CD14-positive monocyte (primary cell): ENCODE measurements around the gene HIBCH. TPM values are rescaled to one million over a fixed set of nuclear protein-coding genes. Genes with fewer than 3 reads are reported as not detected.

ENCODE experiments used
- DNase-seq, 3 donors: peaks; one replicate each; pipeline ENCODE4 v3.0.0-alpha.2; 2011 to 2022
- H2AFZ ChIP-seq: 2 replicates; pipeline ENCODE4 v1.6.0; 2012; ENCODE audit warnings: mild to moderate bottlenecking, low read depth, low read length, inconsistent platforms; ENCODE audit not compliant: insufficient read depth, poor library complexity, severe bottlenecking
- H3K27ac ChIP-seq, 2 donors: 1 replicate in 1 of 2; 2 replicates in 1 of 2; pipeline ENCODE4 v1.5.1; 2012 to 2013; ENCODE audit warnings: low read length in 2 of 2, control low read depth in 1 of 2, inconsistent platforms in 1 of 2, low read depth in 1 of 2, mild to moderate bottlenecking in 1 of 2
- H3K27me3 ChIP-seq, 2 donors: one replicate each; pipeline versions ENCODE4 v1.6.0 to v1.6.1; 2011 to 2013; ENCODE audit warnings: low read length in 2 of 2; ENCODE audit not compliant: control insufficient read depth in 2 of 2, insufficient read depth in 2 of 2
- H3K36me3 ChIP-seq, 2 donors: replicated peaks in 1 of 2; 1 replicate in 1 of 2; 2 replicates in 1 of 2; pipeline versions ENCODE4 v1.5.1 to v1.6.1; 2012 to 2013; ENCODE audit warnings: low read length in 2 of 2, control low read depth in 1 of 2, inconsistent platforms in 1 of 2, mild to moderate bottlenecking in 1 of 2; ENCODE audit not compliant: insufficient read depth in 2 of 2, control insufficient read depth in 1 of 2
- H3K4me1 ChIP-seq, 2 donors: 1 replicate in 1 of 2; 2 replicates in 1 of 2; pipeline versions ENCODE4 v1.5.1 to v1.6.1; 2012 to 2013; ENCODE audit warnings: low read length in 2 of 2, control low read depth in 1 of 2, inconsistent platforms in 1 of 2, mild to moderate bottlenecking in 1 of 2, moderate library complexity in 1 of 2; ENCODE audit not compliant: insufficient read depth in 2 of 2, control insufficient read depth in 1 of 2
- H3K4me2 ChIP-seq: replicated peaks from 2 replicates; pipeline ENCODE3; 2012; ENCODE audit warnings: low read length, moderate library complexity, mild to moderate bottlenecking; ENCODE audit not compliant: poor library complexity, severe bottlenecking; ENCODE audit errors: extremely low read depth
- H3K4me3 ChIP-seq, 3 experiments: fragments of 200-600 bp in 1 of 3; sonication (generic) in 1 of 3; replicated peaks in 1 of 3; 1 replicate in 2 of 3; 2 replicates in 1 of 3; pipeline ENCODE4 v1.5.1; 2011 to 2013; ENCODE audit warnings: low read length in 3 of 3, mild to moderate bottlenecking in 3 of 3, control low read depth in 2 of 3, low read depth in 2 of 3, inconsistent platforms in 1 of 3, moderate library complexity in 1 of 3
- H3K79me2 ChIP-seq: 2 replicates; pipeline ENCODE4 v1.6.0; 2012; ENCODE audit warnings: mild to moderate bottlenecking, control low read depth, inconsistent platforms, low read length, moderate library complexity; ENCODE audit not compliant: insufficient read depth
- H3K9ac ChIP-seq: 2 replicates; pipeline ENCODE4 v1.6.0; 2017; ENCODE audit warnings: low read length, mild to moderate bottlenecking; ENCODE audit not compliant: insufficient read depth, poor library complexity, severe bottlenecking
- H3K9me3 ChIP-seq, 2 donors: replicated peaks in 1 of 2; 1 replicate in 1 of 2; 2 replicates in 1 of 2; pipeline versions ENCODE4 v1.5.1 to v1.6.1; 2012 to 2013; ENCODE audit warnings: low read length in 2 of 2, control low read depth in 1 of 2; ENCODE audit not compliant: control insufficient read depth in 1 of 2, insufficient read depth in 1 of 2
- H4K20me1 ChIP-seq: 2 replicates; pipeline ENCODE4 v1.6.0; 2012; ENCODE audit warnings: mild to moderate bottlenecking, low read length, control low read depth, moderate library complexity; ENCODE audit not compliant: insufficient read depth
- H3K27ac Mint-ChIP-seq, 7 donors: one replicate each; pipeline ENCODE4 v1.8.0; 2020; ENCODE audit warnings: mild to moderate bottlenecking in 7 of 7, mixed read lengths in 7 of 7, moderate library complexity in 6 of 7, inconsistent platforms in 2 of 7
- H3K27me3 Mint-ChIP-seq, 3 donors: one replicate each; pipeline ENCODE4 v1.8.0; 2021 to 2022; ENCODE audit warnings: low read depth in 3 of 3, mild to moderate bottlenecking in 3 of 3, mixed read lengths in 3 of 3, moderate library complexity in 3 of 3, inconsistent platforms in 1 of 3
- H3K36me3 Mint-ChIP-seq, 2 donors: one replicate each; pipeline ENCODE4 v1.8.0; 2020; ENCODE audit warnings: mixed read lengths in 2 of 2, inconsistent platforms in 1 of 2, mild to moderate bottlenecking in 1 of 2
- H3K4me1 Mint-ChIP-seq: one replicate; pipeline ENCODE4 v1.8.0; 2020; ENCODE audit warnings: mild to moderate bottlenecking, mixed read lengths
- H3K4me3 Mint-ChIP-seq, 2 donors: one replicate each; pipeline ENCODE4 v1.8.0; 2020; ENCODE audit warnings: mild to moderate bottlenecking in 2 of 2, mixed read lengths in 2 of 2, moderate library complexity in 1 of 2
- H3K9me3 Mint-ChIP-seq, 7 donors: one replicate each; pipeline ENCODE4 v1.8.0; 2020 to 2022; ENCODE audit warnings: mixed read lengths in 7 of 7, mild to moderate bottlenecking in 6 of 7, moderate library complexity in 6 of 7, inconsistent platforms in 2 of 7
- WGBS: methylation state at CpG from one replicate; pipeline ENCODE4 v1.1.5; 2013; ENCODE audit warnings: missing lambda C conversion rate; ENCODE audit not compliant: insufficient coverage; 5-methylcytosine and 5-hydroxymethylcytosine counted together
- intact Hi-C, 2 donors: fragments of 100-400 bp; cut with micrococcal nuclease; formaldehyde crosslinking; loops; one replicate each; pipeline versions ENCODE4 v1.15.0 to v1.15.1; 2023
- polyA plus RNA-seq, 3 donors: library from polyadenylated mRNA; depleted of rRNA in 1 of 3; unstranded in 2 of 3; stranded (reverse) in 1 of 3; fragments of 300-500 nt in 2 of 3; fragments of >200 nt in 1 of 3; fragmentation: Illumina TruSeq in 2 of 3; gene quantifications; 1 replicate in 2 of 3; 2 replicates in 1 of 3; pipeline ENCODE4 v1.2.3, GENCODE V29; 2012 to 2021
- TF ChIP-seq, protein P1 (sequence below): fragments of 200-600 bp; IDR thresholded peaks from one replicate; pipeline ENCODE4 v1.8.0; 2022; ENCODE audit warnings: antibody characterized with exemption, mild to moderate bottlenecking

HIBCH gene
- polyA plus RNA-seq, 3 donors = 3.3 to 8.2 (median 7.3) TPM

DNA sequence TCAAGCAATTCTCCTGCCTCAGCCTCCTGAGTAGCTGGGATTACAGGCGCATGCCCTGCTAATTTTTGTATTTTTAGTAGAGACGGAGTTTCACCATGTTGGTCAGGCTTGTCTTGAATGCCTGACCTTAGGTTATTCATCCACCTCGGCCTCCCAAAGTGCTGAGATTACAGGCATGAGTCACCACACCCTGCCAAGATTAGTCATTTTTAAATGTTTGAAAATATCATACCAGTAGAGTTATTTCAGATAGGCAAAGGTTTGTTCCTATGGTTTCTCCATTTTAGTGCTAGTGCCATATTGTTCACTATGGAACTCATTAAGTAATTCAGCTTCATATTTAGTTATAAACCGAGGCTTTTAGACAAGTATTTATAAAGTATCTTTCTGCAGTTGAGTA is 52.3 kb downstream of the HIBCH start:
- Mint-ChIP-seq H3K27ac (no peak overlapping the region), H3K4me3 (no peak overlapping the region), H3K36me3 (peaks cover 8 to 17% of the 10 kb centered on the region in 2 donors), H3K9me3 (peaks cover 7 to 19% (median 13%) of the 10 kb centered on the region in 7 donors), H3K4me1 (no peaks in the 10 kb centered on the region), H3K27me3 (no peaks in the 10 kb centered on the region)
- intact Hi-C loops = no loop called here
- peaks cover 7 to 18% of the 10 kb centered on the region in 2 donors for H3K9me3 ChIP-seq
- no peak overlapping the region for H3K27ac ChIP-seq
- TF ChIP-seq, protein P1, sequence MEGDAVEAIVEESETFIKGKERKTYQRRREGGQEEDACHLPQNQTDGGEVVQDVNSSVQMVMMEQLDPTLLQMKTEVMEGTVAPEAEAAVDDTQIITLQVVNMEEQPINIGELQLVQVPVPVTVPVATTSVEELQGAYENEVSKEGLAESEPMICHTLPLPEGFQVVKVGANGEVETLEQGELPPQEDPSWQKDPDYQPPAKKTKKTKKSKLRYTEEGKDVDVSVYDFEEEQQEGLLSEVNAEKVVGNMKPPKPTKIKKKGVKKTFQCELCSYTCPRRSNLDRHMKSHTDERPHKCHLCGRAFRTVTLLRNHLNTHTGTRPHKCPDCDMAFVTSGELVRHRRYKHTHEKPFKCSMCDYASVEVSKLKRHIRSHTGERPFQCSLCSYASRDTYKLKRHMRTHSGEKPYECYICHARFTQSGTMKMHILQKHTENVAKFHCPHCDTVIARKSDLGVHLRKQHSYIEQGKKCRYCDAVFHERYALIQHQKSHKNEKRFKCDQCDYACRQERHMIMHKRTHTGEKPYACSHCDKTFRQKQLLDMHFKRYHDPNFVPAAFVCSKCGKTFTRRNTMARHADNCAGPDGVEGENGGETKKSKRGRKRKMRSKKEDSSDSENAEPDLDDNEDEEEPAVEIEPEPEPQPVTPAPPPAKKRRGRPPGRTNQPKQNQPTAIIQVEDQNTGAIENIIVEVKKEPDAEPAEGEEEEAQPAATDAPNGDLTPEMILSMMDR = no peak
- no peaks in the 10 kb centered on the region for H3K79me2 ChIP-seq
- DNase-seq = no peak
- no peak overlapping the region for H3K9ac ChIP-seq
- H2AFZ ChIP-seq = no peak overlapping the region
- H3K4me3 ChIP-seq = no peak overlapping the region
- H3K4me2 ChIP-seq = no peak overlapping the region
- no peaks in the 10 kb centered on the region for H4K20me1 ChIP-seq
- H3K36me3 ChIP-seq = peaks cover 0 to 3% of the 10 kb centered on the region in 2 donors
- H3K4me1 ChIP-seq = no peaks in the 10 kb centered on the region
- 100% methylated on average over 2 of the region's 4 CpGs for WGBS
- H3K27me3 ChIP-seq = no peaks in the 10 kb centered on the region

DNA sequence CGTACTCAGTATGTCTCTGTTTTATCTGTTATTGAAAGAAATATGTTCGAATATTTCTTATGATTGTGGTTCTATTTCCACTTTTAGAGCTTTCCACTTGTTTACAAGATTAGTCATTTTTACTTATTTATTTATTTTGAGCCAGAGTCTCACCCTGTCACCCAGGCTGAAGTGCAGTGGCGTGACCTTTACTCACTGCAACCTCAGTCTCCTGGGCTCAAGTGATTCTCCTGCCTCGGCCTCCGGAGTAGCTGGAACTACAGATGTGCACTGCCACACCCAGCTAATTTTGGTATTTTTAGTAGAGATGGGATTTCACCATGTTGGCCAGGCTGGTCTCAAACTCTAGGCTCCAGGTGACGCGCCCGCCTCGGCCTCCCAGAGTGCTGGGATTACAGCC is 53.3 kb downstream of the HIBCH start:
- Mint-ChIP-seq H3K9me3 (peaks cover 7 to 19% (median 13%) of the 10 kb centered on the region in 7 donors), H3K36me3 (peaks cover 7 to 17% of the 10 kb centered on the region in 2 donors), H3K4me3 (no peak overlapping the region), H3K27me3 (no peaks in the 10 kb centered on the region), H3K27ac (no peak overlapping the region), H3K4me1 (no peaks in the 10 kb centered on the region)
- intact Hi-C loops = no loop called here
- Histone ChIP-seq H3K4me1 (no peaks in the 10 kb centered on the region), H3K9me3 (peaks cover 7 to 18% of the 10 kb centered on the region in 2 donors), H3K4me3 (no peak overlapping the region), H3K27ac (no peak overlapping the region), H3K79me2 (no peaks in the 10 kb centered on the region), H3K9ac (no peak overlapping the region), H3K4me2 (no peak overlapping the region), H3K27me3 (no peaks in the 10 kb centered on the region), H3K36me3 (peaks cover 0 to 3% of the 10 kb centered on the region in 2 donors), H4K20me1 (no peaks in the 10 kb centered on the region), H2AFZ (no peak overlapping the region)
- DNase-seq = no peak
- TF ChIP-seq, protein P1 = no peak
- WGBS = 100% methylated on average over 2 of the region's 9 CpGs
